ENCODE data around the gene ATG16L2. TPM values are rescaled to one million over a fixed set of nuclear protein-coding genes. Genes with fewer than 3 reads are reported as not detected.

The ATG16L2 gene
- total and polyA plus RNA-seq, 9 of the 15 experiments (the other 6 are each of a cell fraction or from before 2014, with no cell fraction given): 0.18 to 11.2 (median 6.2) TPM

DNA sequence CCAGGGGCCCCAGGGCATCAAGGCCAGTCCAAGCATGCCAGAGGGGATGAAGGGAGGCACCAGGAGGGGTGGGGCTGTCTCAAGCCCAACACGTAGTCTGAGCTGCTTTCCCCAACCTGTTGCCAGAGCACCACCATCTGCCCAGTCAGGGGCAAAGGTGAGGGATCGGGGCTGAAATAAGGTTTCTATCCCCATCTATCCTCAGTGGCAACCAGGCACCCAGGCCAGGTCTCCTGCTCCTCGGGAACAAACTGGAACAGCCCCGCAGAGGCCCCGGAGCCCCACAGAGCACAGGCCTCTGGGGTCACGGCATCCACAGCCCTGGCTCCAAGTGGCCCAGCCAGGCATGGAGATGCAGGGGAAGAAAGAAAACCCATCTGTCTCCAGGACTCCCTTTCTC, 39.7 kb upstream of the ATG16L2 start:
- H4K20me1 ChIP-seq (replicated peaks; ENCODE audit: control insufficient read depth, insufficient read depth, low read length): no peaks in the 10 kb centered on the region
- in situ Hi-C loops (cut with MboI): no loop called here
- no peak overlapping the region for H3K4me2 ChIP-seq (ENCODE audit: insufficient read depth, low read length)
- no peaks in the 10 kb centered on the region for H3K9me3 ChIP-seq (replicated peaks; ENCODE audit: control insufficient read depth, insufficient read depth, low read depth, low read length)
- FAIRE-seq: no peak
- H2AFZ ChIP-seq (ENCODE audit: low read depth, low read length): no peak overlapping the region
- intact Hi-C loops (cut with micrococcal nuclease): no loop called here
- peaks cover 6% of the 10 kb centered on the region; the same call in 2 of the 3 replicates for H3K36me3 ChIP-seq (ENCODE audit: control insufficient read depth, insufficient read depth, low read length)
- H3K27ac ChIP-seq (ENCODE audit: extremely low read depth, low read depth, low read length): no peak overlapping the region; the same call in 2 of the 3 replicates
- TF ChIP-seq RBM39 (optimal IDR thresholded peaks at IDR 0.05; ENCODE audit: low read depth, low read length) (no peak), ZNF445 (CRISPR knock-in tag; IDR thresholded peaks at IDR 0.05; ENCODE audit: low read depth) (no peak), TAF15 (IDR thresholded peaks at IDR 0.05; ENCODE audit: low read depth, low read length) (no peak), CHCHD3 (CRISPR knock-in tag; IDR thresholded peaks at IDR 0.05) (no peak), ZNF551 (CRISPR knock-in tag; IDR thresholded peaks at IDR 0.05) (no peak)
- TF ChIP-seq, protein P1, sequence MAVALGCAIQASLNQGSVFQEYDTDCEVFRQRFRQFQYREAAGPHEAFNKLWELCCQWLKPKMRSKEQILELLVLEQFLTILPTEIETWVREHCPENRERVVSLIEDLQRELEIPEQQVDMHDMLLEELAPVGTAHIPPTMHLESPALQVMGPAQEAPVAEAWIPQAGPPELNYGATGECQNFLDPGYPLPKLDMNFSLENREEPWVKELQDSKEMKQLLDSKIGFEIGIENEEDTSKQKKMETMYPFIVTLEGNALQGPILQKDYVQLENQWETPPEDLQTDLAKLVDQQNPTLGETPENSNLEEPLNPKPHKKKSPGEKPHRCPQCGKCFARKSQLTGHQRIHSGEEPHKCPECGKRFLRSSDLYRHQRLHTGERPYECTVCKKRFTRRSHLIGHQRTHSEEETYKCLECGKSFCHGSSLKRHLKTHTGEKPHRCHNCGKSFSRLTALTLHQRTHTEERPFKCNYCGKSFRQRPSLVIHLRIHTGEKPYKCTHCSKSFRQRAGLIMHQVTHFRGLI (CRISPR knock-in tag; IDR thresholded peaks at IDR 0.05): no peak
- H3K4me3 ChIP-seq: no peak overlapping the region
- no peaks in the 10 kb centered on the region for H3K27me3 ChIP-seq (ENCODE audit: control insufficient read depth in 2 of 2, insufficient read depth in 2 of 2, low read length in 2 of 2)
- H3K4me1 ChIP-seq (replicated peaks in 1 of 2; ENCODE audit: control insufficient read depth in 2 of 2, insufficient read depth in 2 of 2, low read length in 2 of 2): peaks cover 56 to 68% of the 10 kb centered on the region in 2 experiments
- H3K9ac ChIP-seq (ENCODE audit: insufficient read depth in 1 of 2, low read depth in 2 of 2, low read length in 2 of 2): peak overlapping the region in 1 of 2 experiments; percentile 71; a peak in 2 of 4 replicates
- ChIA-PET POLR2A (interaction anchor here (2.2 kb wide), 1 partner anchor 16 kb away, joined by 7 read pairs; no protein-coding TSS in a partner anchor), CTCF (ENCODE audit: low intra/inter-chr PET ratio) (no interaction called here)
- no peak for DNase-seq (ENCODE audit: extremely low read depth in 1 of 4, low spot score in 3 of 4)
- peaks cover 7% of the 10 kb centered on the region for H3K9me1 ChIP-seq (ENCODE audit: control insufficient read depth, insufficient read depth, low read length)
- 77% methylated on average over 5 of the region's 6 CpGs for WGBS (ENCODE audit: insufficient coverage, low coverage, missing lambda C conversion rate)
- ATAC-seq: no peak
- H3K79me2 ChIP-seq (ENCODE audit: control insufficient read depth, insufficient read depth, low read length): peaks cover 3% of the 10 kb centered on the region; the same call in 1 of the 3 replicates
- no TSS peak for BruUV-seq (replicated peaks)

All from K562 (cell line).